NCI-H2227 (cell line): ENCODE measurements around the gene CDC123.
A peak's percentile ranks its signal among the peaks of the same experiment; 100 is the strongest.
"Not testable (repeated sequence)": the region's sequence is repeated elsewhere in the genome, so short reads cannot be mapped to it uniquely, and the experiment has no call there.

Source experiments
- DNase-seq: peaks from one replicate; lab custom pipeline; 2025; ENCODE audit not compliant: unreplicated experiment; lab: John Stamatoyannopoulos, UW

Gene CDC123

DNA sequence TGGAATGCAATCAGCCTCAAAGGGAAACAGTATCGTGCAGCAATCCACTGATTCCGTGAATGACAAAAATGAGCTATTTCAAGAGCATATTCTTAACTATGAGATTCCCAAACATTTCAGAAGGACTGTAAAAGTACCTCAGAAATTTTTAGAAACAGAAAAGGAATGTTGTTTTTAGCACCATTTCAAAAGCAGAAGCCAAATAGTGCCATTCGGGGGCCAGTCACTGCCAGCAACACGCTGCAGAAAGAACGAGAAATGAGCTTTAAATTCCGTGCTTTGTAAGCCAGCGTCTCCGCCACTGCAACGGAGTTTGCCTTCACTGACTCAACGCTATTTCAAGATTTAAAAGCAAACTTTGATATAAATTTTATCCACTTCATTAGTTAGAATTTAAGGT is 6.6 kb upstream of the CDC123 start:
- no peak for DNase-seq

- DNase-seq, result no peak
Observed at GRCh38 chr10:12191715-12192114, 4.3 kb upstream of the CDC123 start.

DNA sequence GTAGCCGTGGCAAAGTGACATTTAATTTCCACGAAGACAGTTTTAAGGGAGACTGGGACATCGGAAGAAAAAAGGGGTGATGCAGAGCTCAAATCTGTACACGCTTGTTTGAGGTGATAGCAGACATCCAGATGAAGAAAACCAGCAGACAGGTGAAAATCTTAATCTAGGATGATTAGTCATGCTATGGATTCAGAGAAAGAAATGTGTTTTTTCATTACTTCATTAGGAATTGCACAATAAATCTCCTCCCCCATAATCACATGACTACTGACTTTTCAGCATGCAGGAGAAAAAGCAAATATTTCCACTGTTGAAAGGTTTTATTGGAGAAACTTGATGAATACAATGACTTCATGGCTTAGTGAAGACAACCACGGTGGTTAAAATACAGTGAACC is 2.8 kb upstream of the CDC123 start:
- no peak for DNase-seq

DNA sequence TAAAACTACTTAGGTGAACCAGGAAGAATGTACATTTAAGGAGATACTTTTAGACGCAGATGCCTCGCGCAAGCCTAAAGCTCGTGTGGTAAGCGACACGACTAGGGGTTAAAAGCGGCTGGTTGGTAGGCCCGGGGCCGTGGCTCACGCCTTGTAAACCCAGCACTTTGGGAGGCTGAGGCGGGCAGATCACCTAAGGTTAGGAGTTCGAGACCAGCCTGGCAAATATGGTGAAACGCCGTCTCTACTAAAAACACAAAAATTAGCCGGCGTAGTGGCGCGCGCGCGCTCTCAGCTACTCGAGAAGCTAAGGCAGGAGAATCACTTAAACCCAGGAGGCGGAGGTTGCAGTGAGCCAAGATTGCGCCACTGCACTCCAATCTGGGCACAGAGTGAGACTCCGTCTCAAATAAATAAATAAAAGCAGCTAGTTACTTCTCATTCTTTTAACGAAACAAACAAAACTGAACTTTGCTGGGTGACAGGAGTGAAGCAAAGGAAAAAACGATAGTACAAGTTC is 1.2 kb upstream of the CDC123 start:
- DNase-seq, result peak; percentile 22

DNA sequence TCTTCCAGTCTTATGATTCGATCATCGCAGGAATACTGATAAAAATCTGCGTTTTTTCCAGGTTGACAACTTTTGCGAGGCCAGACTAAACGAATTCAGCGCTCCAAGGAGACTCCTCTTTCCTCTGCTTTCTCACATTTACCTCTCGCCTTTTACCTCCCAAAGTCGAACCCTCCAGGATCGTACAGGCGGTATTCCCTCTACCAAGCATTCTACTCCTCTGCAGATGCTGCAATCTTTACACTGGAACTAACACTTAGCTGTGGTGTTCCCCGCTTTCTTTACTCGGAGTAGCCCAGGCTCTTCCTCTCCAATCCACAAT is 746 bp upstream of the CDC123 start:
- DNase-seq, result no peak

GRCh38 chr10:12196531-12197211 is 683 bp downstream of the CDC123 start:
- no peak for DNase-seq

DNA sequence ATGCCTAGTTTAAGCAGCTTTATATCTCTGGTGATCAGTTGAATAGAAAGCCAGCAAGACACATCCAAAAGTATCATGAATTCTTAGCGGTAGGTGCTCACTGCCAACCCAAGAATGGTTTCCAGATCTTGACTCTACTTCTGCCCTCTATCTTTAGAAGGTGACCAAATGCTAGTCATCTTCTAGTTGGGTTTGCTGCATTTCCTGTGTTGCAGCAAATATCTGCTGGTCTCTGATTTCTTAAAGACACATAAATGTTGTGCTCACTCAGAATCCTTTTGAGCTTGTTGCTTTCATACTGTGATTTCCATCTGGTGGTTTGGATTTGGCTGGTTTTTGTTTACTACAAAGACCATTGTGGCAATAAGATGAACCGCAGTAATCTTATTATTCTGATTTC is 2.2 kb downstream of the CDC123 start:
- no peak for DNase-seq

DNA sequence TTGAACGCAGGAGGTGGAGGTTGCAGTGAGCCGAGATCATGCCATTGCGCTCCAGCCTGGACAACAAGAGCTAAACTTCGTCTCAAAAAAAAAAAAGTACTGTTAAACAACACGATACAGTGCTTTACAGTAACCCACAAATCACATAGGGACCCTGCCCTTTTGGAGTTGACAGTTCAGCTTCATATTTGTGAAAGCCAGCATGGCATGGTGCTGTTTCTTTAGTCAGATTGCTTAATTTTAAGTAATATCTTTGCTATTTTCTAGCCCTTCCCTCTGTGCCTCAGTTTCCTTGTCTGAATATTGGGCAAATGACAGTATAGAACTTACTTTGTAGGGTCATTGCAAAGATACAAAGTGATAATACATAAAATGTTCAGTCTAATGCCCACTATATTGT is 4.9 kb downstream of the CDC123 start:
- DNase-seq, result no peak

GRCh38 chr10:12201543-12201942 is 5.6 kb downstream of the CDC123 start:
- no peak for DNase-seq

DNA sequence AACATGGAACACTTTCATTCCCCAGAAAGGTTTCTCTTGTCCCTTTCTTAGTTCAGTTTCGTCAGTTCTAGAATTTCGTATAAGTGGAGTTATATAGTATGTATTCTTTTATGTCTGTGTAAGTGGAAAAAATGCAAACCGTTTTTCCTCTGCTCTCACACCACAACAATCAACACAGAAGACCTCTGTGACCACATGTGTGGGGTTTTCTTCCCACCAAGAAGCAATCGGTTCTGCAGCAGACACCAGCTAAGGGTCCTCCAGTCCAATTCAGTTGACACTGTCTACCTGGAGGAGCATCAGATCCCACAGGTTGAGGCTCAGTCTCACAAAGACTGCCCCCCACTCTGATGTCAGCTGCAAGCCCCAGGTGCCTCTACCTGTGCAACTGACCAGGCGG is 6.2 kb downstream of the CDC123 start:
- DNase-seq, result no peak

DNA sequence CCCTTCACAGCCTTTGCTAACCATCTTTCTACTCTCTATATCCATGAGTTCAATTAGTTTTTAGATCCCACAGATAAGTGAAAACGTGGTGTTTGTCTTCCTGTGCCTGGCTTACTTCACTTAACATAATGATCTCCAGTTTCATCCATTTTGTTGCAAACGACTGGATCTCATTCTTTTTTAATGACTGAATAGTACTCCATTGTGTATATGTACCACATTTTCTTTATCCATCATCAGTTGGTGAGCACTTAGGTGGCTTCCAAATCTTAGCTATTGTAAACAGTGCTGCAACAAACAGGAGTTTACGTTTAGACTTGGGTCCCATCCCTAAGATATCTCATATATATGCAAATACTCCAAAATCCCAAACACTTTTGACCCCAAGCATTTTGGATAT is 9.1 kb downstream of the CDC123 start:
- DNase-seq, result no peak

- no peak for DNase-seq
Observed at GRCh38 chr10:12207114-12207513, 11.1 kb downstream of the CDC123 start.

- DNase-seq, result no peak
Observed at GRCh38 chr10:12208460-12208859, 12.5 kb downstream of the CDC123 start.

DNA sequence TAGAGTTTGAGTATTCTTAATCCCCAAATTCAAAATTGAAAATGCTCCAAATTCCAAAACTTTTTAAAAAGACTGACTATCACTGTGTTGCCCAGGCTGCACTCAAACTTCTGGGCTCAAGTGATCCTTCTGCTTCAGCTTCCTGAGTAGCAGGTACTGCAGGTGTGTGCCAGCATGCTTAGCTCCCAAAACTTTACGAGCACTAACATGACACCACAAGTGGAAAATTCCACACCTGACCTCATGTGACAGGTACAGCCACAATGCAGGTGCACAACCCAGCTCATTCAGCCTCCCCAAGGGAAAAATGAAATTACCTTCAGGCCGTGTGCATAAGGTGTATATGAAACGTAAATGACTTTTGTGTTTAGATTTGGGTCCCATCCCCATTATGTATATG is 16.5 kb downstream of the CDC123 start:
- DNase-seq, result no peak

- no peak for DNase-seq
Observed at GRCh38 chr10:12213621-12214020, 17.6 kb downstream of the CDC123 start.

GRCh38 chr10:12214093-12214492 is 18.1 kb downstream of the CDC123 start:
- peak; percentile 26 for DNase-seq

- DNase-seq, result peak; percentile 43
Observed at GRCh38 chr10:12214763-12215218, 18.8 kb downstream of the CDC123 start.

DNA sequence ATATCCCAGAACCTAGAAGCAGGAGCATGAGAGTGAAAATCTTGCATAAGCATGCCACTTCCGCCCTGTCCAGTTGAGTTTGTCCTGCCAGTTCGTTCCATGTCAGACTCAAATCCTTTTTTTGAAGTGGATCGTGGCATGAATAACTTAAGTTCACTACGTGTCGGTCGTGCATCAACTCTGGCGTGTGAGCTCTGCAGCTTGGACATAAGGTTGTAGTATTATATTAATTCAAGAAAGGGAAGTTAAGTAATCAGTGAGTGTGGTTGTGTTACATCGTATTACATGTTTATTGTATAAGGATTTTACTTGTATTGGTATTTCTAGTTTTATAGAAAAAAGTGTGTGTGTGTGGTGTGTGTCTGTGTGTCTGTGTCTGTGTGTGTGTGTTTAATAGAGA is 23.0 kb downstream of the CDC123 start:
- DNase-seq, result no peak

GRCh38 chr10:12221323-12222298 is 25.6 kb downstream of the CDC123 start:
- no peak for DNase-seq

DNA sequence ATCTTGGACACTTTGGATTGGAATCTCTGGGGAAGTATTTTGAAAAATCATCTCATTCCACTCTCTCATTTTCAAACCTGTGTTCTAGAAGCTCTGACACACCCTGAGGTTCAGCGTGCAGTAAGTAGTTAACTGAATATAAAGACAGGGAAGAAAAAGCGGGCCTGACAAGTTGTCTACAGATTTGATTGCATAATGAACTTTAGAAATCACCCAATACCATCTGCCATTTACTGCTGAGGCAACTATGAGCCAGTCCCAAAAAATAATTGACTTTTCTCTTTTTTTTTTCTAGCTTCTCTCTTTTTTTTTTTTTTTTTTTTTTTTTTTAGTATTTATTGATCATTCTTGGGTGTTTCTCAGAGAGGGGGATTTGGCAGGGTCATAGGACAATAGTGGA is 29.5 kb downstream of the CDC123 start:
- no peak for DNase-seq

GRCh38 chr10:12226438-12226837 is 30.4 kb downstream of the CDC123 start:
- DNase-seq, result not testable (repeated sequence)

GRCh38 chr10:12228851-12229250 is 32.9 kb downstream of the CDC123 start:
- no peak for DNase-seq
